GM12892 (cell line): Measurements from ENCODE around the gene MRPL23.
A peak's percentile ranks its signal among the peaks of the same experiment; 100 is the strongest.

Experiments
- DNase-seq: peaks from one replicate; pipeline ENCODE4 v3.0.0; 2011; ENCODE audit not compliant: insufficient read length
- FAIRE-seq: peaks from 2 replicates; lab custom pipeline; 2011; peaks lifted over from hg19 to GRCh38; lab: Jason Lieb, UNC
- POLR2A ChIP-seq: IDR thresholded peaks from 2 replicates; pipeline ENCODE4 v1.6.1; 2011; ENCODE audit warnings: low read depth, low read length, control low read depth
- POLR2AphosphoS5 ChIP-seq: IDR thresholded peaks from 2 replicates; pipeline ENCODE4 v1.6.1; 2011; ENCODE audit warnings: low read depth, low read length, control low read depth
- TAF1 ChIP-seq: IDR thresholded peaks from 2 replicates; pipeline ENCODE4 v1.6.1; 2011; ENCODE audit warnings: low read depth, mild to moderate bottlenecking, control low read depth, low read length, borderline replicate concordance

MRPL23 gene

GRCh38 chr11:1924181-1924580 lies 23.0 kb upstream of the MRPL23 start:
- DNase-seq (no peak), FAIRE-seq (no peak)

GRCh38 chr11:1924646-1925372 lies 22.3 kb upstream of the MRPL23 start:
- no peak for DNase-seq
- no peak for TF ChIP-seq POLR2AphosphoS5
- TF ChIP-seq POLR2A, result no peak
- no peak for TF ChIP-seq TAF1
- FAIRE-seq, result no peak

More at GRCh38 chr11:1924181-1924580, 23.0 kb upstream of the MRPL23 start:
- TF ChIP-seq POLR2A (no peak), POLR2AphosphoS5 (no peak), TAF1 (no peak)

DNA sequence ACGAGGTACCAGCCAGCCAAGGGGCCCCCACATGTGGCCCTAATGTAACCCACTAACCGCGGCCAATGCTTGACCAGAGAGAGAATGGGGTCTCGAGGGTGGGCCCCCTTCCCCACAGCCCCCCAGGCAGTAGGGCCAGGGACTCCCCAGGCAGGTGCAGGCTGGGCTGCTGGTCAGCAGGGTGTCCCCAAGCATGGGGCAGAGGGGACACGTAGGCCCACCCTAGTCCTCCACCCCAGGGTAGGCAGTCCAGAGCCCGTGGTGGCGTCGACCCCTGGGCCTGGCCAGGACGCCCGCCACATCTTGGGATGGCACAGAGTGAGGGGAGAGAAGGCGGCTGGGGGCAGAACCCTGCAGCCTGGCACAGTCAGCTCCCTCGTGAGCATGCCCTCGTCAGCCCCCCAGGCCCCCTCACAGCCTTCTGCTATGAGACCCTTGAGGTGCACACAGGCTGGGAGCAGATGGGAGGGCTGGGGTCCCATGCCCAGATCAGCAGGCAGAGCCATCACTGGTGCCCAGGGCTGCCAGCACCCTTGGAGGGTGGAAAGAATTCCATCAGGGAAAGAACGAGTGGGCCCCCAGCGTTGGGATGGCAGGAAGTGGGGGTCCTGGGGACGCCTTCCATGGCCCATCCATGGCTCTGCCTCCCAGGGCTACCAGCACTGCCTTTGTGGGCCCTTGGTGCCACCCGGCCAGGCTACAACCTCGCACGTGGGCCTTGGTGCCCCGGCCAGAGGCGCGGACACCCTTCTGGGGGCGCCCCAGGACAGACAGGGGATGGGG lies 21.6 kb upstream of the MRPL23 start:
- FAIRE-seq (no peak), DNase-seq (no peak)
- TF ChIP-seq POLR2A, result no peak
- TF ChIP-seq POLR2AphosphoS5, result no peak
- TF ChIP-seq TAF1, result no peak

- FAIRE-seq (no peak), DNase-seq (no peak)
- TF ChIP-seq TAF1 (no peak), POLR2AphosphoS5 (no peak), POLR2A (no peak)
Measured at GRCh38 chr11:1926156-1927025, 20.7 kb upstream of the MRPL23 start.

GRCh38 chr11:1927026-1927847 lies 19.9 kb upstream of the MRPL23 start:
- FAIRE-seq (no peak), DNase-seq (peak; percentile 27)
- TF ChIP-seq TAF1 (no peak), POLR2AphosphoS5 (no peak), POLR2A (no peak)

GRCh38 chr11:1927848-1928469 lies 19.2 kb upstream of the MRPL23 start:
- TF ChIP-seq POLR2AphosphoS5, result no peak
- DNase-seq (no peak), FAIRE-seq (no peak)

DNA sequence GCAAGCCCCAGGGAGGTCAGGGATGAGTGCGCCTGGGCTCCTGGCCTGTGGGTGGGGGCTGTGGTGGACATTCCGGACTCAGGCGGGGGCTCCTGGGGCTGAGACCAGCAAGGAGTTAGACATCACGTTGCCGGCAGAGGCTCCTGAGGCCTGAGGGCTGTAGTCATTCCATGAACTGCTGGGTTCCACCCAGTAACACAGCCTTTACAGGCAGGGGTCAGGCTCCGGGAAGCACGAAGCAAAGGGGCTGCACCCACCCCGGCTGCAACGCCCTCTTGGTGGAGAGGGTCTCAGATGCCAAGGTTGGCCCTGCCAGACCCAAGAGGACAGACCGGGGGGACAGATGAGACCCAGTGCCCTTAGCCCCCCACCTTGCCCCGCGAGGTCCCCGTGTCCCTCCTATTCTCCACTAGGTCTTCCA lies 18.7 kb upstream of the MRPL23 start:
- DNase-seq, result peak; percentile 18
- no peak for TF ChIP-seq POLR2AphosphoS5
- TF ChIP-seq POLR2A, result no peak
- no peak for TF ChIP-seq TAF1
- FAIRE-seq, result no peak

GRCh38 chr11:1928891-1929541 lies 18.1 kb upstream of the MRPL23 start:
- TF ChIP-seq POLR2AphosphoS5 (no peak), TAF1 (no peak), POLR2A (no peak)
- FAIRE-seq (no peak), DNase-seq (no peak)

GRCh38 chr11:1929621-1930461 lies 17.3 kb upstream of the MRPL23 start:
- TF ChIP-seq POLR2AphosphoS5 (no peak), POLR2A (no peak), TAF1 (no peak)
- no peak for DNase-seq
- no peak for FAIRE-seq

GRCh38 chr11:1930462-1930830 lies 16.7 kb upstream of the MRPL23 start:
- no peak for DNase-seq
- TF ChIP-seq TAF1 (no peak), POLR2AphosphoS5 (no peak), POLR2A (no peak)
- no peak for FAIRE-seq
